OCI-LY1 (cell line): ENCODE measurements around the gene DNAH17.

Experiments
- H2AFZ ChIP-seq: fragments of 200-600 bp; sonication (generic), shearing (Covaris generic); 2 replicates; pipeline ENCODE4 v1.6.0; 2014; ENCODE audit warnings: antibody characterized with exemption, mild to moderate bottlenecking, low read length
- H3F3A ChIP-seq: fragments of 200-600 bp; sonication (generic), shearing (Covaris generic); 2 replicates; pipeline ENCODE4 v1.6.0; 2014; ENCODE audit warnings: mild to moderate bottlenecking, antibody characterized with exemption, low read length, moderate library complexity; ENCODE audit not compliant: insufficient read depth
- H3K27ac ChIP-seq: fragments of 200-600 bp; sonication (generic); 2 replicates; pipeline ENCODE4 v1.5.1; 2014; ENCODE audit warnings: low read length, mixed run types, mild to moderate bottlenecking, low read depth; ENCODE audit not compliant: poor library complexity, severe bottlenecking
- H3K27me3 ChIP-seq: fragments of 200-600 bp; sonication (generic); 2 replicates; pipeline ENCODE4 v1.6.0; 2014; ENCODE audit warnings: antibody characterized with exemption, mild to moderate bottlenecking, low read length, moderate library complexity; ENCODE audit not compliant: insufficient read depth
- H3K36me3 ChIP-seq: fragments of 200-600 bp; sonication (generic); 2 replicates; pipeline ENCODE4 v1.6.1; 2014; ENCODE audit warnings: mild to moderate bottlenecking, antibody characterized with exemption, low read length, moderate library complexity, mixed read lengths; ENCODE audit not compliant: insufficient read depth
- H3K4me1 ChIP-seq: fragments of 200-600 bp; sonication (generic); 2 replicates; pipeline ENCODE4 v1.5.1; 2014; ENCODE audit warnings: mild to moderate bottlenecking, low read length, moderate library complexity; ENCODE audit not compliant: insufficient read depth, severe bottlenecking
- H3K4me2 ChIP-seq: fragments of 200-600 bp; sonication (generic), shearing (Covaris generic); 2 replicates; pipeline ENCODE4 v1.6.1; 2014; ENCODE audit warnings: low read length
- H3K4me3 ChIP-seq: fragments of 200-600 bp; sonication (generic); 2 replicates; pipeline ENCODE4 v1.5.1; 2014; ENCODE audit warnings: low read length, low read depth, mild to moderate bottlenecking, mixed read lengths; ENCODE audit not compliant: poor library complexity, severe bottlenecking
- H3K79me2 ChIP-seq: fragments of 200-600 bp; shearing (Covaris generic); 2 replicates; pipeline ENCODE4 v1.6.1; 2016; ENCODE audit warnings: mixed run types, low read length, mixed read lengths; ENCODE audit not compliant: insufficient read depth
- H3K9ac ChIP-seq: fragments of 200-600 bp; sonication (generic), shearing (Covaris generic); 2 replicates; pipeline ENCODE4 v1.6.1; 2014; ENCODE audit warnings: mild to moderate bottlenecking, low read length, mixed read lengths
- H3K9me2 ChIP-seq: fragments of 200-600 bp; sonication (generic), shearing (Covaris generic); 2 replicates; pipeline ENCODE4 v1.6.1; 2014; ENCODE audit warnings: low read depth, mild to moderate bottlenecking, low read length, mixed read lengths
- H3K9me3 ChIP-seq: fragments of 200-600 bp; shearing (Covaris generic); 2 replicates; pipeline ENCODE4 v1.6.1; 2014; ENCODE audit warnings: low read length, mixed read lengths
- H4K20me1 ChIP-seq: fragments of 200-600 bp; sonication (generic), shearing (Covaris generic); 2 replicates; pipeline ENCODE4 v1.6.0; 2016; ENCODE audit warnings: mild to moderate bottlenecking, low read length; ENCODE audit not compliant: insufficient read depth
- CTCF ChIP-seq: fragments of 200-600 bp; sonication (generic), shearing (Covaris generic); IDR thresholded peaks from 2 replicates; pipeline ENCODE4 v1.5.1; 2017; ENCODE audit warnings: mild to moderate bottlenecking, antibody characterized with exemption, low read length, moderate library complexity, mixed read lengths
- EZH2 ChIP-seq: fragments of 200-600 bp; sonication (generic), shearing (Covaris generic); IDR thresholded peaks from 2 replicates; pipeline ENCODE4 v1.8.0; 2017; ENCODE audit warnings: borderline replicate concordance, mixed run types, mild to moderate bottlenecking, antibody characterized with exemption, low read length, moderate library complexity, mixed read lengths

The DNAH17 gene

GRCh38 chr17:78499715-78500540 lies 77.3 kb downstream of the DNAH17 start:
- Histone ChIP-seq H2AFZ (no peak overlapping the region), H3K27ac (no peak overlapping the region), H4K20me1 (no peaks in the 10 kb centered on the region), H3K4me2 (no peak overlapping the region), H3K4me3 (no peak overlapping the region), H3F3A (no peaks in the 10 kb centered on the region), H3K9ac (no peak overlapping the region), H3K36me3 (no peaks in the 10 kb centered on the region), H3K9me2 (no peaks in the 10 kb centered on the region), H3K9me3 (no peaks in the 10 kb centered on the region), H3K79me2 (no peaks in the 10 kb centered on the region), H3K4me1 (no peaks in the 10 kb centered on the region), H3K27me3 (no peaks in the 10 kb centered on the region; the same call in 1 of the 2 replicates)
- TF ChIP-seq EZH2 (no peak), CTCF (no peak)

- Histone ChIP-seq H3K9me2 (no peaks in the 10 kb centered on the region), H3K4me3 (no peak overlapping the region), H3K79me2 (no peaks in the 10 kb centered on the region), H3K4me2 (no peak overlapping the region), H3K36me3 (no peaks in the 10 kb centered on the region), H3K27me3 (no peaks in the 10 kb centered on the region), H3K4me1 (no peaks in the 10 kb centered on the region), H3K9me3 (no peaks in the 10 kb centered on the region), H3K9ac (no peak overlapping the region), H3K27ac (no peak overlapping the region), H4K20me1 (no peaks in the 10 kb centered on the region), H2AFZ (no peak overlapping the region), H3F3A (no peaks in the 10 kb centered on the region)
- TF ChIP-seq CTCF (no peak), EZH2 (no peak)
Observed at GRCh38 chr17:78498848-78499247, 78.3 kb downstream of the DNAH17 start.

- no peak overlapping the region for H3K4me2 ChIP-seq
Observed at GRCh38 chr17:78497115-78497540, 80.1 kb downstream of the DNAH17 start.

More at GRCh38 chr17:78497115-78497540, 80.1 kb downstream of the DNAH17 start:
- Histone ChIP-seq H3K27me3 (0 out of 2 replicates have a peak, but pooled peaks cover 5% of the 10 kb centered on the region), H2AFZ (no peak overlapping the region), H3K27ac (no peak overlapping the region), H3K79me2 (no peaks in the 10 kb centered on the region), H3K9ac (no peak overlapping the region), H3K9me3 (no peaks in the 10 kb centered on the region), H3K4me1 (no peaks in the 10 kb centered on the region), H3F3A (no peaks in the 10 kb centered on the region), H3K4me3 (no peak overlapping the region), H3K36me3 (no peaks in the 10 kb centered on the region), H3K9me2 (no peaks in the 10 kb centered on the region), H4K20me1 (no peaks in the 10 kb centered on the region)
- TF ChIP-seq CTCF (peak; percentile 64), EZH2 (no peak)
